ENCODE measurements around the gene TBC1D4.

- TF ChIP-seq CTCF (IDR thresholded peaks at IDR 0.05) (no peak), POLR2AphosphoS5 (IDR thresholded peaks at IDR 0.05) (no peak)
These were observed 82.6 kb downstream of the TBC1D4 start for GRCh38 chr13:75399168-75399878.
